GM12875 (cell line): ENCODE data around the gene GPR42.
"Not testable (repeated sequence)": the region's sequence is repeated elsewhere in the genome, so short reads cannot be mapped to it uniquely, and the experiment has no call there.

Experiments used
- H3K4me3 ChIP-seq: one replicate; pipeline ENCODE4 v1.5.1; 2011; ENCODE audit warnings: low read depth, low read length, control low read depth
- CTCF ChIP-seq: IDR thresholded peaks from 2 replicates; pipeline ENCODE4 v1.5.1; 2011; ENCODE audit warnings: low read depth, mild to moderate bottlenecking, control low read depth, inconsistent platforms, low read length, moderate library complexity, borderline replicate concordance; ENCODE audit not compliant: insufficient read depth

Gene GPR42

GRCh38 chr19:35377656-35378055 lies 6.8 kb downstream of the GPR42 start:
- no peak for TF ChIP-seq CTCF
- H3K4me3 ChIP-seq = no peak overlapping the region

GRCh38 chr19:35378356-35378755 lies 7.5 kb downstream of the GPR42 start:
- no peak for TF ChIP-seq CTCF

GRCh38 chr19:35379545-35379944 lies 8.7 kb downstream of the GPR42 start:
- H3K4me3 ChIP-seq = not testable (repeated sequence)

More at GRCh38 chr19:35378356-35378755, 7.5 kb downstream of the GPR42 start:
- H3K4me3 ChIP-seq = no peak overlapping the region

GRCh38 chr19:35379992-35380391 lies 9.1 kb downstream of the GPR42 start:
- no peak overlapping the region for H3K4me3 ChIP-seq
- no peak for TF ChIP-seq CTCF

- TF ChIP-seq CTCF = no peak
- no peak overlapping the region for H3K4me3 ChIP-seq
These were observed 9.7 kb downstream of the GPR42 start for GRCh38 chr19:35380450-35381124.

- no peak overlapping the region for H3K4me3 ChIP-seq
- TF ChIP-seq CTCF = no peak
These were observed 10.4 kb downstream of the GPR42 start for GRCh38 chr19:35381318-35381717.

- TF ChIP-seq CTCF = no peak
- H3K4me3 ChIP-seq = no peak overlapping the region
These were observed 11.1 kb downstream of the GPR42 start for GRCh38 chr19:35381926-35382325.
